Fibroblast of peridontal ligament (primary cell): Measurements from ENCODE around the gene TRPV4.
"Not testable (repeated sequence)": the region's sequence is repeated elsewhere in the genome, so short reads cannot be mapped to it uniquely, and the experiment has no call there.

Source experiments
- DNase-seq: peaks from one replicate; pipeline ENCODE4 v3.0.0-alpha.2; 2010; ENCODE audit errors: extremely low read depth

The TRPV4 gene

DNA sequence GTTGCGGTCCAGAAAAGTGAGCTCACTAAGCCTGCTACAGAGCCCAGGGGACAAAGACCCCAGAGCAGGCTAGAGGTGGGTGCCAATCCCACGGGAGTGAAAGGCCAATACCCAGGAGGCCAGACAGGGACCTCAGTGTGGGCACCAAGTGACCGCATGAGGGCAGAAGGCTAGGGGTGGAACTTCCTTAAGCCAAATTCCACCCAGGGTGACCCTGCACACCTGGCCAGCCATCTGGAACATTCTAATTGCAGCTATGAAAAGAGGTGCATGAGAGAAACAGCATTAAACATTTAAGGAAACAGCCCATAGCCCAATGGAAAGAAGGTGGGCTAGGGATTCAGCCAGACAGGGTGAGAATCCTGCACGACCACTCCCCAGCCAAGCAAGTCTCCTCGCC lies 27.8 kb upstream of the TRPV4 start:
- DNase-seq: no peak

DNA sequence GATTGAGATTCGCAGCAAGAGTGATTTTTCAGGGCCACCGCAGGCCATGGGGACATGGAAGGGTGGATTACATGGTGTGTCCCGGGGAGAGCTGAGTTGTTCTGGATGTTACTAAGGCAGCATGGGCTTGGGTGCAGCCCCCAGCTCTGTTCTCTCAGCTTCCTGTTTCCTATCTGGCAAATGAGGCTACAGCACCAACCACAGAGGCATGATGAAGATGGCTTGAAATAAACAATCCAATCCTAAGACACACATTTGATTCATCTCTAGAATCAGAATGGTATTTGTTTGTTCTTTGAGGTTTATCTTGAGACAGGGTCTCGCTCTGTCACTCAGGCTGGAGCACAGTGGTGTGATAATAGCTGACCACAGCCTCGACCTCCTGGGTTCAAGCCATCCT lies 25.6 kb upstream of the TRPV4 start:
- peak; percentile 18 for DNase-seq

DNA sequence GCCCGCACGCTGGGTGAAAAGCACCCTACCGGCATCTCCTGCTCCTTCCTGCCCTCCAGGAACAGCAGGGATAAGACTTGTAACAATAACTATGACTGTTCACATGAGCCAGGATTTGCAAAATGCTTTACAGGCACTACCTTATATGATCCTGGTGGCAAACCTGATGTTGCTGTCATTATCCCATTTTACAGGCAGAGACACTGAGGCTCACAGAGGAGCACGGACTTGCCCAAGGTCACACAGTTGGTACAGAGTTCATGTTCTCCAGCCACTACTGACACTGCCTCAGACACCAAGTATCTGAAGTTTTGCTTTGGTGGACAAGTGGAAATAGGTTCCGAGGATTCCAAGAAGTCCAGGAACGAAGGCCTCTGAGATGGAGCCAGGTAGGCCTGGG lies 24.5 kb upstream of the TRPV4 start:
- DNase-seq: no peak

DNA sequence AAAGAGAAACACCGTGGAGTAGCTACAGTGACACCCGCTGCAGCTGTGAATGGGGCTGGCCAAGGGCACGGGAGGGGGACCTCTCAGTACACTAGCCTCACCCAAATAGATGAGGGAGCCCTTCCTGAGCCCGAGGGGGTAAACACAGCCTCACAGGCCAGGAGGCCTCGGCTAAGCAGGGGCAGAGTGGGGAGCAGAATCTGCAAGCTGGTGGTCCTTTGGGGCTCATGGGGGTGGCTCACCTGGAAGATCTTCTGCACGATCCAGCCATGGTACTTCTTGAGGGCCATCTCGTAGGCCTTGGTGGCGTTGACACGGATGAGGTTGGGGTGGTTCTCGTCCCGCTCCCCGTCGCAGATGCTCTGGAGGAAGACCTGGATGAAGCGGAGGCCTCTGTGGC lies 22.2 kb upstream of the TRPV4 start:
- no peak for DNase-seq

DNA sequence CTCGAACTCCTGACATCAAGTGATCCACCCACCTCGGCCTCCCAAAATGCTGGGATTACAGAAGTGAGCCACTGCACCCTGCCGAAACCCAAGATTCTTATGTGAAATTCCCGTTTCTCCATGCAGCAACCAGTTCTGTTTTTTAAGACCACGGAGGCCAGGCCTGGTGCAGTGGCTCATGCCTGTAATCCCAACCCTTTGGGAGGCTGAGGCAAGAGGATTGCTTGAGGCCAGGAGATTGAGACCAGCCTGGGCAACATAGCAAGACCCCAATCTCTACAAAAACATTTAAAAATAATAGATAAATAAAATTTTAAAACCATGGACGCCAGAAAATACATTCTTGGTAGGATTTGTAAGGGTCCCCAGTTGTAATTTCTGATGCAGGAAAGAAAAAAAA lies 17.3 kb upstream of the TRPV4 start:
- not testable (repeated sequence) for DNase-seq

DNA sequence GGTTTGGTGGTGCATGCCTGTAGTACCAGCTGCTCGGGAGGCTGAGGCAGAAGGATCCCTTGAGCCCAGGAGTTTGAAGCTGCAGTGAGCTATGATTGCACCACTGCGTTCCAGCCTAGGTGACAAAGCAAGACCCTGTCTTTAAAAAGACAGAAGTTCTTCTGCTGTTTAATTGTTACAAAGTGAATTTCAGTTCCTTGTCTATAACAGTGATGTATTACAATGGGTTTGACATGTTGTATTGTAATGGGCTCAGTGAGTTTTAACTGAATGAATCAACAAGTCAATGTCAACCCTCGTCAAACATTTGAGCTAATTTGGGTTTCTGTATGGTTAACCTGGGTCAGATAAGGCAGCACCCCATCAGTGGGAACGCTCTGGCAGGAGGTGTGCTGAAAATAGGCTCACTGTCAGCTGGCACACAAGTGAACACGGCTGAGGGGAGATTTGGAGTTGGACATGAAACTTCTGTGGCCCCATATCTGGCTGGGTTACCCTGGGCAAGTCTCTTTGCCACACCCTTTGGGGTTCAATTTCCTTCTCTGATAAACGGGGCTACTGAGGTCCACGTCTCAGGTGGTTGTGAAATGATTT lies 14.0 kb upstream of the TRPV4 start:
- DNase-seq: no peak

DNA sequence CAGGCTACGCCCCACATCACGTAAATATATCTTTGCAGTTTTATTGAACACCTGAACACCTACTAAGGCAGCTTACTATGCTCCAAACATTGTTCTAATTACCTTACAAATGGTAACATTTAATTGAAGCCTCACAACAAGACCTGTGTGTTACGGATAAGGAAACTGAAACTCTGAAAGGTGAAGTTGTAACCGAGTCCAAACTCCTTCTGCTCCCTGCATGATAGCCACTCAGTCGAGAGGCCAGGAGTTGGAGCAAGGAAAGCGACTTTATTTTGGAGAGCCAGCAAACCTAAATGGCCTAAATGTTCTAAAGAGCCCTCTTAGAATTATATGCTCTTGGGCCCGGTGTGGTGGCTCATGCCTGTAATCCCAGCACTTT lies 12.6 kb upstream of the TRPV4 start:
- no peak for DNase-seq

DNA sequence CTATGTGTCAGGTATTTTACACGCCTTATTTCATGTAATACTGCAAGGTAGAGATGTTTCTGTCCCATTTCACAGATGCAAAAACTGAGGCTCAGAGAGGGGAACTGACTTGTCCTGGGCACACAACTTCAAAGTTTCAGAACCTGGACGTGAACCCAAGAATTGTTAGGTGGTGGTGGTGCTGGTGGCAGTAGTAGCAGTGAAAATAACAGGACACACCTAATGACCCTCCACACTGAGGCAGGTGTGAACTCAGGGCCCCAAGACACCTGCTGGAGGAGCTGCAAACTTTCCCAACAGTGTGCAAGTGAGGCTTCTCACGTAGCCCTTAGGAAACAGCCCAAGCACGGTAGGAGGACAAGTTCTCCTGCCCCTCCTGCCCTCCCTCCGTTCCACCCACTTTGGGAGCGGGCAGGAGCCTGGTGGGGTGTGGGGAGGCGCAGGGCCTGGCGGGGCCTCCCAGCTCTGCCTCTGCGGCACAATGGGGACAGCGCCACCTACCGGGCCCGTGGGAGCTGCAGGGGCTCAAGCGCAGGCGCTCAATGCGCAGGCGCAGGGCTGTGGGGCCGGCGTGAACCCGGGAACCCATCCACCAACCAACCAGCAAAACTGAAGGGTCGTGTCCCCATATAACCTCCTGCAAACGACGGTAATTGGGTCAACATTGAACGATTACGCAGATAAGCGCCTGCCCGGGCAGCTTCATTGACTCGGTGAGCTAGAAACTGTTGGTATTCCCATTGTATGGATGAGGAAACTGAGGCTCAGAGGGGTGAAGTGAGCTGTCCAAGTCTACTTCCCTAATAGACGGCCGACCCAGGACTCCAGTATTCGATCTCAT lies 12.0 kb upstream of the TRPV4 start:
- DNase-seq: peak; percentile 74

DNA sequence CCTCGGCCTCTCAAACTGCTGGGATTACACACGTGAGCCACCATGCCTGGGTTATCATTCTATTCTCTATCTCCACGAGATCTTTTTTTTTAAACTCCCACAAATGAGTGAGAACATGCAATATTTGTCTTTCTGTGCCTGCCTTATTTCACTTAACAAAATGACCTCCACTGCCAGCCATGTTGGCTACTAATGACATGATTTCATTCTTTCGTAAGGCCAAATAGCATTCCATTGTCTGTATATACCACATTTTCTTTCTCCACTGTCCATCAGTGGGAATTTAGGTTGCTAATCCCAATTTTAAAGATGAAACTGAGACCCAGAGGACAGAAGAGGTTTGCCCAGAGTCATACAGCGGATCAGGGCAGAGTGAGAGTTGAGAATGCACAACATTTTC lies 10.9 kb upstream of the TRPV4 start:
- peak; percentile 51 for DNase-seq

DNA sequence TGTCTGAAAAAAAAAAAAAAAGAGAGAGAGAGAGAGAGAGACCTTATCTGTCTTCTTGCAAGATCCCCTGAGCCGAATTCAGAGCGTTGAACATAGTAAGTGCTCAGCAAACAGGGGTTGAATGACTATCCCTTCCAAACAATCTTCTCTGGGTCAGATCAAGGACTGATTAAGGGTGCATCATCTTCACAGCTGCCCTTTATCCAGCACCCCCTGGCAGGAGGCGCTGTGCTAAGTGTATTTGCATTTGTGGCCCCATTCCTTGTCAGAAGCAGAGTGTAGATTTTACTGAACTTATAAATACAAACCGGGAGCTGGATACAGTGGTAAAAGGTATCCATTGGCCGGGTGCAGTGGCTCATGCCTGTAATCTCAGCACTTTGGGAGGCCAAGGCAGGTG lies 8.8 kb upstream of the TRPV4 start:
- DNase-seq: no peak

DNA sequence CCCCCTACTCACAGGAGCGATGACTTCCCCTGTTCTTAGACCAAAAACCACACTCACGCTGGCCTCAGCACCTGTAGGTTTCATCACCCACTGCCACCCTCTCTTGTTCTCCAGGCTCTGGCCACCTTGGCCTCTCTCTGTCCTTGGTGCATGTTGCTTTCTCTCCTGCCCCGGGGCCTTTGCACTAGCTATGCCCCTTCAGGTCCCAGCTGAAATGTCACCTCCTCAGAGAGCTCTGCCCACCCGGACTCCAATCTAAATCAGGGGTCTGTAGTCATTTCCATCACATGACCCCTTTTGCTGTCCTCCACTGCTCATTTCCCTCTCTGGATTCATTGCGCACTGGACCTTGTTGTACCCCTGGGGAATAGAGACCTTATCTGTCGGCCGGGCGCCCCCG lies 8.2 kb upstream of the TRPV4 start:
- no peak for DNase-seq

DNA sequence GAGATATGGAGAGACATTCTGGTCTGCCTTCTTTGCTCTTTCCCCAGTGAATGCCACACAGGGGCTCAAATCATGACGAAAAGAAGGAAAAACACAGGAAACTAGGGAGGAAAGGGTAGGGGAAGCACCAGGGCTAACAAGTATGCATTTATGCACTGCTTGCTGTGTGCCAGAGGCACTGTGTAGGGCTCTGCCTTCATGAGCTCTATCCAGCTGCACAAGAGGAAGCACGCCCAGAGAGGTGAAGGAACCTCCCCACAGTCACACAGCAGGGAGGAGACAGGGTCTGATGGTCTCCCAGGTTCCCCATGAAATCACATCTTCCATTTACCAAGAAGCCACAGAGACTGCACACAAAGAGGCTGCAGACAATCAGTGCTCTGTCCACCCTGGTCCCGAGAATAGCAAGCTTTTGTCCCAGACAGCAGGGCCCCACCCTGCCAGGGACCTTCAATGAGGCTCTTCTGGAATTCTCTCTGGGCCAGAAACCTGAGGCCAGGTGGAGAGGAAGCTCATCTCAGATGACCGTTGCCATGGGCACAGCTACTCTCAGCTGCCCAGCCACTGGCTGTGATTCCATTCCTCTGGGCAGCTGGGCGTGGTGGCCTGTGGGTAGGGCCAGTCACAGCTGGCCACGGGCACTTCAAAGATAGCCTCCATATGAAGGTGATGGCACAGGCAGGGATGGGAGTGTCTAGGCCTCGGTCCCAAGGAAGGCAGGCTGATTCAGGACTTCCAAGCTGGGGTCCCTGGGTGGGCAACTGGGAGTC lies 7.3 kb upstream of the TRPV4 start:
- no peak for DNase-seq

DNA sequence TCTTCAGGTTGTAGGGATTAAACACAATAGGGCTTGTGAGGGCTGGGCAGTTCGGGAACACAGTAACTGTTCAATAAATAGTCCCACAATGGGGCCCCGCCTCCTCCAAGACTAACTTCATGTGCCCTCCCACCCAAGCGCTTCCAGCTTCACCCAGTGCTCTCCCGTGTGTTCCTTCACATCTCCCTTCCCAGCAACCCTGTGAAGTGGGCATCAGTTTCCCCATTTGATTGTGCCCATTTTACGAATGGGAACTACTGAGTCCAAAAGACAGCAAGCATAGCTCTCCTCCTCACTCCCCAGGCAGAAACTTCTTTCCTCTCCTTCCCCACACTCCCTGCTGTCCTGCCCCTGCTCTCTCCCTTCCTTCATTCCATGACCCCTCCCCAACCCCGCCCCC lies 6.2 kb upstream of the TRPV4 start:
- DNase-seq: no peak

DNA sequence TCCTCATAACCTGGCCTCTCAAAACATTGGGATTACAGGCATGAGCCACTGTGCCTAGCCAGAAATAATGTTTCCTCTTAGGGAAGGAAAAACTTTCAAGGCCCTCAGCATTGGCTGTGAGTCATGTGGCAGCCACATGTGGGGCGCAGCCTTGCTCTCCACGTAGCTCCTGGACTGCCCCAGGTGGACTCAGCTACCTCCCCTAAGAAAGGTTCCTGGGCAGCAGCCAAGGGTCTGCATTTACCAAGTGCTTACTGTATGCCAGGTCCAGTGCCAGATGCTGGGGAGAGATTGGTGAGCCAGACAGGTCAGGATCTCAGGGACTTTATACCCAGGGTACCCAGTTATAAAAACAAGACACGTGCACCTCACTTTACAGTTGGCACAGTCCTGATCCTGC lies 3.7 kb upstream of the TRPV4 start:
- peak; percentile 19 for DNase-seq

DNA sequence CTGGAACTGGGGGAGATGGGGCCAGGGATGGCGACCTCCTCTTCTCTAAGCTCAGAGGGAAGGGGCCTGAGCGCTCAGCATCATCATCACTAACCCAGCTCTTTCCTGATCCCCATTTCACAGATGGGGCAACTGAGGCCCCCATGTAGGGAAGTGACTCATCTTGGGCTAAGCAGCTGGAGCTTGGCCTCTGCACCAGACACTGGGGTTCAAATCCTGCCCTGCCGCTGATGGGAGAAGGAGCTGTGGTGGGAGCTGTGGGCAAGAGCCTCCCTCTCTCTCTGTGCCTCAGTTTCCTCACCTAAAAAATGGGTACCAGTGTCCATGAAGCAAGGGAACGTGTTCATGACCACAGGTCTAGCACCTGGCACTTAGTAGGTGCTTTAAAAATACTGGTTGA lies 2.6 kb upstream of the TRPV4 start:
- DNase-seq: no peak

DNA sequence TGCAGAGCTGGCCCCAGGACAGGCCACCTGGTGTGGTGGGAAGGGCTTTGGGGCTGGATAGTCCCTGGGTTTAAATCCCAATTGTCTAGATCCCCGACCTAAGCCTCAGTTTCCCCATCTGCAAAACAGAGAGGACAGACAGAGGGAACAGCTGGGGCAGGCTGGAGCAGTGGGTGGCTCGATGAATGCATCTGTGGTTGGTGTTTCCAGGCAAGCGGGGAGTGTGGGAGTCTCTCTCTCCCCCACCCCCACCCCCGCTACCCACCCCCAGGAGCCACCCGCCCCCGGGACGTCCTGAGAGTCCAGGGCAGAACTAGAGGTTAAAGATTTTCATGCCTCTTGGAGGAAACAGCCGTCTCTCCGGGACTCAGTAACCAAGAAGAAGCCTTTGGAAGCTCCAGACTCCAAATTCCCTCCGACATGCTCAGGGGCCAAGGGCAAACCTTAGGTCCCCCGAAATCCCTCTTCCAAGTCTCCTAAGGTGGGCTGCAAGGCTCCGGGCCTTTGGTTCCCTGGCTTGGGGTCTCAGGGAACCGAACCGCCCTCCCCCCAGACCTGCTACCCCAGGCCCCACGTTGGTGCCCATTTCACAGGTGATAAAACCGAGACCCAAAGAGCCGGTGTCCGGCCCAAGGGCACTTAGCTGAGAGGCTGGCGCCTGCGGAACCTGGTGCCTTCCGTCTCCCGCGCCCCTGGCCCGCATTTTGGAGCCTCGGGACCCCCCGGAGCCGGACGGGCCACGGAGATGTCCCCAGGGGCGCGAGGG lies 474 bp downstream of the TRPV4 start:
- no peak for DNase-seq

DNA sequence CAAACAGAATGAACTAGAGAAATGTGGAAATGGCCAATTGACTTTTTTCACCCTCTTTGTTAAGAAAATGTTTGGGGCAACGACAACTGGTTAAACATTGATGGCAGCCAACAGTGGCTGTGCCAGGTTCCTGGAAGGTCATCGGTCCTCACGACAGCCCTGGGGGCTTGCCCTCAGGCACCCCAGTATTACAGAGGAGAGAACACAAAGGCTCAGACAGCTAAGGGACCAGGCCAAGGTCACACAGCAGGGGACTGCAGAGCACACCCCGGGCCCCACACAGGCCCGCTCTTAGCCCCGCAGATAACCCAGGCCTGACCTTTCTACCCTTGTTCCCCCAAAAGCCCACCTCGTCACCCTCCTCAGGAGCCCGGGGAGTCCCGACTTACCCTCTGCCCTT lies 1.3 kb downstream of the TRPV4 start:
- no peak for DNase-seq

DNA sequence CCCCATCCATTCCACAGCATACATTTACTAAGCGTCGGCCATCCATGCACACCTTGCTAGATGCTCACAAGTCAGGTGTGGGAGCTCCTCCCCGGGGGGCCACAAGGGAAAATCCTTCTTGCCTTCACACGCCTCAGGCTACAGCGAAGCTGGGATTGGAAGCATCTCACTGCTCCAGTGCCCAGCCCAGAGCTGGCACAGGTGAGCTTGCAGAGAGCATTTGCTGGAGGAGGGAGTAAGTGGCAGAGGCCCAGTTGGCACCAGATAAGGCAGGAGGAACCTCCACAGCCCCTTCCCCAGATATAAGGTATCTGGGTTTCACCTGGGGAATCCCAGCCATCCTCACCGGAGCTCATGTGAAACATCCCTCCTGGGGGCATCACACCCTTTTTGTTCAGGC lies 1.8 kb downstream of the TRPV4 start:
- DNase-seq: no peak

DNA sequence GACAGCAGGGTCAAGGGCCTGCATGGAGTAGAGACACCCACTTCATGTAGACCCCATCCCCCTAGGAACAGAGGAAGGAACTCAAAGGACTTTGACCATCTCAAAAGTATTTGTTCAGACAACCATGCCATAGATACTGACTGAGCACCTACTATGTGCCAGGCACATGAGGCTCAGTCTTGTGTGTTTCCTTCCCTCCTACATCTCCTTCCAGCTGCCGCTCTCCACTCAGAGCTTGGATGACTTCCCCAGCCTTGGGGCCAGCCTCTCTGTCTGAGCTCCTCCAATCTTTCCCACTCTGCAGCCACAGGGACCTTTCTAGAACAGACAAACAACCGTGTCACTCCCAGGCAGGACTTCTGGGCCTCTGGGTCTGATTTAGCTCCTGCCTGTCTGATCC lies 2.5 kb downstream of the TRPV4 start:
- no peak for DNase-seq

DNA sequence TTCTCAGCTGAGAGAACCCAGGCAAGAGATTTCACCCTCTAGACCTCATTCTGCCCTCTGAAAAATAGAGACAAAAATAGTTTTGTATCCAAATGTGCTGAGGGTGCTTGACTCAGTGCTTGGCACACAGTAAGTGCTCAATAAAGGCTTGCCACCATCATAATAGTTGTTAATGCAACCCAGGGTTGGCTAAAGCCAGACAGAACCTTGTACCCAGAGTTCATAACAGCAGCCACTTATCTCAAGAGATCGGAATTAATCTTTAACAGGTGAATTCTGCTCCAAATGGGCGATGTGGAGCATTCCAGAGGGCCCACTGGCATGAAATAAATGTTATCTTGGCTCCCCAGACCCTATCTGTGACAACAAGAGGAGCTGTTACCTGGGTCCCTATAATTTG lies 2.9 kb downstream of the TRPV4 start:
- DNase-seq: no peak

DNA sequence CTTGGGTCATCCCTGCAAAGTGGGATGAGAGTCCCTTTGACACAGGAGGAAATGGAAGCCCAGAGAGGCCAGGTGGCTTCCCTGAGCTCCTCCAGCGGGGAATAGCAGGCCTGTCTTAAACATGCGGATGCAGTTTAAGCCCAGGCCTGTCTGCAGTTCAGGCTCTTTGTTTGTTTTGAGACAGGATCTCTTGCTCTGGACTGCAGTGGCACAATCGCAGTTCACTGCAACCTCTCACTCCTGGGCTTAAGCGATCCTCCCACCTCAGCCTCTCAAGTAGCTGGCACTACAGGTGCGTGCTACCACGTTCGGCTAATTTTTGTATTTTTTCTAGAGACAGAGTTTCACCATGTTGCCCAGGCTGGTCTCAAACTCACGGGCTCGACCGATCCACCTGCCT lies 3.5 kb downstream of the TRPV4 start:
- no peak for DNase-seq

DNA sequence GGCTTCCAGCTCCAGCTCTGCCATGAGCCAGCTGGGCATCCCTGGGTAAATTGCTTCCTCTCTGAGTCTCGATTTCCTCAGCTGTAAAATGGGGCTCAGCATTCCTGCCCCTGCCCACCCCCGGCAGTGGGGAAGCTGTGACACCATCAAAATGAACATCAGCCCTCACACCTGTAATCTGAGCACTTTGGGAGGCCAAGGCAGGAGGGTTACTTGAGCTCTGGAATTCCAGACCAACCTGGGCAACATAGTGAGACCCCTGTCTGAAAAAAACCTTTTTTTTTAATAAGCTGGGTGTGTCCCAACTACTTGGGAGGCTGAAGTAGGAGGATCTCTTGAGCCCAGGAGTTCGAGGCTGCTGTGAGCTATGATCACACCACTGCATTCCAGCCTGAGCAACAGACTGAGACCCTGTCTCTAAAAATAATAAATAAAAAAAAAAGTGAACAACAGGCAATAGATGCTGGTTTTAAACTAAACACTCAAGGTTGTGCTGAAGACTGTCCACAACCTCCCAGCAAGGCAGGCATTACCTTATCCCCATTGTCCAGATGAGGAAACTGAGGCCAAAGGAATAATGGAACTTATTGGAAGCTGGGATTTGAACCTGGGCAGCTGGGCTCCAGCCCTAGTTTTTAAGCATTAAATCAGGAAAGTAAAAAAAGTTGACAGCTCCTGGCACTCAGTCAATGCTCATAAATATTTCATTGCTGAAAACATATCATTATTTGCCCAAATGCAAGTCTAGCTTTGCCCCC lies 4.3 kb downstream of the TRPV4 start:
- no peak for DNase-seq
